HG02884 (cell line): ENCODE results near the gene HTRA3.

Experiments
- ATAC-seq: cut with Tn5 transposase; IDR thresholded peaks from one replicate; pipeline ENCODE4 v1.9.1; 2021; ENCODE audit warnings: mild to moderate bottlenecking, moderate library complexity; ENCODE audit not compliant: unreplicated experiment

The HTRA3 gene

DNA sequence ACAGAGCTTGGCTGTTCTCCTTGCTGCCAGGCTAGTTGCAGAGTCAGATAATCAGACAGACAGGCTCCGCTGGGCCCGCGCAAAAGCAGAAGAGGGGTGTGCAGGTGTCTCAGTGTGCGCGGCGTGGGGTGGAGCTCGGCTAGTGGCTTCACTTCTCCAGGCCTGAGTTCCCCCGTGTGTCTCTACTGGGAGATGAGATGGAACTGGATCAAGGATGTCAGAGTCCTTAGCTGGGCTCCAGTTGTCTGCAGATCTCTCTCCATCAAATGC, 21.1 kb downstream of the HTRA3 start:
- ATAC-seq: no peak

DNA sequence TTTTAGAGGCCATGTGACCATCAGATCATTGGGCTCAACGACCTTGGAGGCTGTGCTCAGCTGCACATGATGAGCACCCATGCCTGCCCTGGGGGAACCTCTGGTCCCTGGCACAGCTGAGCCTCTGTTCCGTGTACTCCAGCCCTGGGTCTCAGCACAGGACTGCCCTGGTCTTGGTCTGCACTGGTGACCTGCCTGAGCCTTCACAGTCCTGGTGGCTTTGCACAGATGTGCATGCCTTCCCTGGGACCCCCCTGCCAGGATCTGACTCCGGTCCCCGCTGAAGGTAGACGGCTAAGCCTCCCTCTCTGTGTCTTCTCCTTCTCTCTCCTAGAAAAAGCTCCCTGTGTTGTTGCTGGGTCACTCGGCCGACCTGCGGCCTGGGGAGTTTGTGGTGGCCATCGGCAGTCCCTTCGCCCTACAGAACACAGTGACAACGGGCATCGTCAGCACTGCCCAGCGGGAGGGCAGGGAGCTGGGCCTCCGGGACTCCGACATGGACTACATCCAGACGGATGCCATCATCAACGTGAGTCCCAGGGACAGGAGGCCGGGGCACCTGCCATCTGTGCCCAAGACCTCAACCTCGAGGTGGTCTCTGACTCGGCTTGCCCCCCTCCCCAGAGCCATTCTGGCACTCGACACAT, 21.6 kb downstream of the HTRA3 start:
- no peak for ATAC-seq

- no peak for ATAC-seq
Measured at GRCh38 chr4:8291701-8292477, 22.3 kb downstream of the HTRA3 start.

GRCh38 chr4:8292478-8293107, 23.0 kb downstream of the HTRA3 start:
- no peak for ATAC-seq

- no peak for ATAC-seq
Measured at GRCh38 chr4:8293131-8293975, 23.8 kb downstream of the HTRA3 start.

GRCh38 chr4:8294036-8294435, 24.5 kb downstream of the HTRA3 start:
- ATAC-seq: no peak

DNA sequence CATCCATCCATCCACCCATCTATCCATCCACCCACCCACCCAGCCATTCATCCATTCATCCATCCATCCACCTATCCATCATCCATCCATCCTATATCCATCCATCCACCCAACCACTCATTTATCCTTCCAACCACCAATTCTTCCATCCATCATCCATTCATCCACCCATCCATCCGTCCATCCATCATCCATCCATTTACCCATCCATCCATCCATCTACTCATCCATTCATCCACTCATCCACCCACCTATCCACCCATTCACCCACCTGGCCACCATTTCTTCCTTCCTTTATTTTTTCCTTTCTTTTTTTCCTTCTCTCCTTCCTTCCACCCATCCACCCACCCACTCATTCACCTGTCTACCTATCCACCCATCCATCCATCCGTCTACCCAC, 25.2 kb downstream of the HTRA3 start:
- no peak for ATAC-seq

- no peak for ATAC-seq
Measured at GRCh38 chr4:8295471-8295870, 25.9 kb downstream of the HTRA3 start.

GRCh38 chr4:8296491-8296890, 26.9 kb downstream of the HTRA3 start:
- no peak for ATAC-seq

GRCh38 chr4:8297141-8297601, 27.6 kb downstream of the HTRA3 start:
- ATAC-seq: no peak

DNA sequence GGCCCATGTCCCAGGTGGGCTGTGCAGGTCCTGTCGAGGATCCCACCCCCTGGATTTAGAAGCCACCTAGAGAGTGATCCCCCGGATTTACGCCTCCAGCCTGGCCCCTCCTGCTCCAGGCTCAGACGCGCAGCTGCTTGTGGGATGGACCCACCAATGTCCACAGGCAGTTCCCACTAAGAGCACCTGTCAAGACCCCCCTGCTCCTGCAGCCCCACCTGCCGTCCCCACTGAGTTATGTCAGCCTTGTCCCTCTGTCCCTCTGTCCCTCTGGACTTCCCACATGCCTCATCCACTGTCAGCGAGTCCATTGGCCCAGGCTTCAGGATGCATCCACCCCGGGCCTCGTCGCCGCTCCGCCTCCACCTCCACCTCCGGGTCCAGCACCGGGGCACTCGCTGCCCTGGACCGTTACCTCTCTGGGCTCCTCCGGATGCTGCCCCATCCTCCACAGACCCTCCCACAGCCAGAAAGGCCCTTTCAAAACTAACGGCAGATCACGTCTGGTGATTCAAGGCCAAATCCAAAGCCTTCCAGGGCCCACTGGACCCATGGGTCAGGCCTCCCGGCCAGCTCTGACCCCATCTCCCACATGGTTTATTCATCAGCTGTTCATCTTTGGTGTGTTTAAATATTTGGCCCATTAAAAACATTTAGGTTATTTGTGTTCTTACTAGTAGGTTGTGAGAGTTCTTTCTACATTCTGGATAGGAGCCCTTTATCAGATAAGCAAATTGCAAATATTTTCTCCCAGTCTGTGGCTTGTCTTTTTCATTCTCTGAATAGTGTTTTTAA, 28.3 kb downstream of the HTRA3 start:
- ATAC-seq: no peak

- ATAC-seq: no peak
Measured at GRCh38 chr4:8300832-8301231, 31.3 kb downstream of the HTRA3 start.

GRCh38 chr4:8301851-8302730, 32.5 kb downstream of the HTRA3 start:
- ATAC-seq: no peak

- ATAC-seq: no peak
Measured at GRCh38 chr4:8303081-8303480, 33.5 kb downstream of the HTRA3 start.

- no peak for ATAC-seq
Measured at GRCh38 chr4:8303485-8304281, 34.1 kb downstream of the HTRA3 start.

DNA sequence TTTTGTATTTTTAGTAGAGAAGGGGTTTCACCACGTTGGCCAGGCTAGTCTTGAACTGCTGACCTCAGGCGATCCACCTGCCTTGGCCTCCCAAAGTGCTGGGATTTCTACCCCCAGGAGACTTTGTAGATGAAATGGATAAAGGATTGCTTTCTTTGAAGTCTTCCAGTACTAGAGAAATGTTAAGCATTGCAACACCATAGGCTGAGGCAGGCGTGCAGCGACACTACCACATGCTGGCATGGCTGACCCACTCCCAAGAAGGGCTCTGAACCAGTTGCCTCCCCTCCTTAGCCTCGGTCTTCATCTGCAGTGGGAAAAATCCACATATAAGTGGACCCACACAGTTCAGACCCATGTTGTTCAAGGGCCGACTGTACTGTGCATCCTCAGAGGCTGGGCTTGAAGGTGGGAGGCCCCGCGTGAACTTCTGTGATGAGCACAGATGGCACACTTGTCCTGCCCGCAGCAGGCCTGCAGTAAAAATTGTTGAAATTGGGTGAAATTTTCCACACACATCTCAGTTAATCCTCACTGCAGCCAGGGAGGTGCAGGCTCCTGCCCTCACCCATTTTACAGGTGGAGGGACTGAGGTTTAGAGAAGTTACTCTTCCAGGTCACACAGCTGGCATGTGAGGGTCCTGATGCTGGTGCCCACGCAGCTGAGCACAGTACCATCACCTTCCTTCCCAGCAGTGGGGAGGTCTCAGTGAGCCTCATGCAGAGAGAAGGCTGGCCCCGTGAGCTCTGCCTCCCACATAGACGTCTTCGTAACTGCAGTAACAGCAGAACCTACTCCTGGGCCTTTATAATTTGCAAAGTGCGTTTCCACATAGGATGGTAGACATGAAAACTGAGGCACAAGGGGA, 35.5 kb downstream of the HTRA3 start:
- ATAC-seq: no peak

- no peak for ATAC-seq
Measured at GRCh38 chr4:8305851-8306471, 36.4 kb downstream of the HTRA3 start.
